ENCODE data around the gene CIDEA. TPM values are rescaled to one million over a fixed set of nuclear protein-coding genes. Genes with fewer than 3 reads are reported as not detected.

The CIDEA gene
- total and polyA plus RNA-seq, 11 donors = 0.35 to 17.1 (median 1.5) TPM; not detected in 3

DNA sequence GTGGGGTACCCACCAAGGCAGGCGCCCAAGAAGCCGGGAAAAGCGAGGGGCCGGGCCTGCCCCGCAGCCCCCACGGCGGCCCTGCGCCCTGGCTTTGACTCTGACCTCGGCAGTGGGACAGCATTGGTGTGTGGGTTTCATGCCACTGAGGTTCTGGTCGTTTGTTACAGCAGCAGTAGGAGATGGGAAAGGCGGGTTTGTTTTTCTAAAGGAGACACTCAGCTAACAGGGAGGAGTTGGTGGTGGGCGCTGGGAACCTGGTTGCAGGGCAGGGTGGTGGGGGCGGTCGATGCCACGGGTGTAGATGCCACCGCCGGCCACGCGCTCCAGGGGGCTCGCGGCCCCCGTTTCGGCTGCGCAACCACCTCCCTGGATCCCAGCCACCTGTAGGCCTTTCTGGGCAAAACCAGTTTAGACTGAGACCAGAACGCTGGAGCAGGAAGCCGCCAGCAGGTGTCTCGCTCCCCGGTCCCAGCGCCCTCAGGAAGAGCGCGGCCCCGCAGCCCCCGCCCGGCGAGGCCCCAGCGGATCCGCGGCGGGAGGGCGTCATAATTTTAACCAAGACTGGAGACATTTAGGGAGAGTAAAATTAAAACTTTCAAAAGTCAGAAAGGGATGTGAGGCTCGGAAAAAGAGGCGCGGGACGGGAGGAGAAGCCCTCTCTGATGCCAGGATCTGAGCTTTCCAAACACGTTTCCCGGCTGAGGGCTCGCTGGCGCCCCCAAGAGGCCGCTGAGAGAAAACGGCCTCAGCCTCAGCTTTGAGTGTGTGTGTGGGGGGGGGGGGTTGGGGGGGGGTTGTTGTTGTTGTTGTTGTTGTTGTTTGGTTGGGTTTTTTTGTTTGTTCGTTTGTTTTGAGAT, 17.4 kb downstream of the CIDEA start:
- TF ChIP-seq POLR2A (IDR thresholded peaks at IDR 0.05) = no peak
- TF ChIP-seq, protein P1, sequence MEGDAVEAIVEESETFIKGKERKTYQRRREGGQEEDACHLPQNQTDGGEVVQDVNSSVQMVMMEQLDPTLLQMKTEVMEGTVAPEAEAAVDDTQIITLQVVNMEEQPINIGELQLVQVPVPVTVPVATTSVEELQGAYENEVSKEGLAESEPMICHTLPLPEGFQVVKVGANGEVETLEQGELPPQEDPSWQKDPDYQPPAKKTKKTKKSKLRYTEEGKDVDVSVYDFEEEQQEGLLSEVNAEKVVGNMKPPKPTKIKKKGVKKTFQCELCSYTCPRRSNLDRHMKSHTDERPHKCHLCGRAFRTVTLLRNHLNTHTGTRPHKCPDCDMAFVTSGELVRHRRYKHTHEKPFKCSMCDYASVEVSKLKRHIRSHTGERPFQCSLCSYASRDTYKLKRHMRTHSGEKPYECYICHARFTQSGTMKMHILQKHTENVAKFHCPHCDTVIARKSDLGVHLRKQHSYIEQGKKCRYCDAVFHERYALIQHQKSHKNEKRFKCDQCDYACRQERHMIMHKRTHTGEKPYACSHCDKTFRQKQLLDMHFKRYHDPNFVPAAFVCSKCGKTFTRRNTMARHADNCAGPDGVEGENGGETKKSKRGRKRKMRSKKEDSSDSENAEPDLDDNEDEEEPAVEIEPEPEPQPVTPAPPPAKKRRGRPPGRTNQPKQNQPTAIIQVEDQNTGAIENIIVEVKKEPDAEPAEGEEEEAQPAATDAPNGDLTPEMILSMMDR (IDR thresholded peaks at IDR 0.05) = peak; percentile 57 to 90 (median 68)
- H3K27ac ChIP-seq = peak overlapping the region in 11 of 12 donors; percentile 15 to 83 (median 63)
- peak; percentile 71 to 84 (median 79) for DNase-seq
- WGBS, 4 donors = 20 to 23% (median 20%) methylated on average over 37 to 51 of the region's 51 CpGs
- H3K9me3 ChIP-seq = no peaks in the 10 kb centered on the region
- ATAC-seq = peak; percentile 79 to 92 (median 87)
- H3K4me3 ChIP-seq = peak overlapping the region; percentile 23 to 64 (median 52)
- H3K27me3 ChIP-seq = no peaks in the 10 kb centered on the region
- intact Hi-C loops (cut with DNase I) = loop anchor here in 1 of 10 donors (5.0 kb wide), 1 partner anchor 391 kb away; no protein-coding TSS in a partner anchor
- no peaks in the 10 kb centered on the region for H3K36me3 ChIP-seq
- peaks cover 0 to 9% (median 2%) of the 10 kb centered on the region in 12 donors for H3K4me1 ChIP-seq

DNA sequence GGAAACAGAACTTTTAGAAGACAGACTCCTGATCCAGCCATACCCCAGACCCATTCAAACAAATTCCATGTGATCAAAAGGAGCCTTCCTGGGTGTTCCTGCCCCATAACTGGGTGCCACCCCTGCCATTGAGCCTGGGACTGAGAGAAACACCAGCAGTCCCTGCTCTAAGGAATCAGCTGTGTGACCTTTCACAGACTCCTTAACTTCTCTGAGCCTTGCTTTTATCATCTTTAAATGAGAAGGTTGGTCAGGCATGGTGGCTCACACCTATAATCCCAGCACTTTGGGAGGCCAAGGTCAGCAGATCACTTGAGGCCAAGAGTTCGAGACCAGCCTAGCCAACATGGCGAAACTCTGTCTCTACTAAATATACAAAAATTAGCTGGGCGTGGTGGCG, 20.6 kb downstream of the CIDEA start:
- H3K27me3 ChIP-seq = no peaks in the 10 kb centered on the region
- no peak for ATAC-seq

DNA sequence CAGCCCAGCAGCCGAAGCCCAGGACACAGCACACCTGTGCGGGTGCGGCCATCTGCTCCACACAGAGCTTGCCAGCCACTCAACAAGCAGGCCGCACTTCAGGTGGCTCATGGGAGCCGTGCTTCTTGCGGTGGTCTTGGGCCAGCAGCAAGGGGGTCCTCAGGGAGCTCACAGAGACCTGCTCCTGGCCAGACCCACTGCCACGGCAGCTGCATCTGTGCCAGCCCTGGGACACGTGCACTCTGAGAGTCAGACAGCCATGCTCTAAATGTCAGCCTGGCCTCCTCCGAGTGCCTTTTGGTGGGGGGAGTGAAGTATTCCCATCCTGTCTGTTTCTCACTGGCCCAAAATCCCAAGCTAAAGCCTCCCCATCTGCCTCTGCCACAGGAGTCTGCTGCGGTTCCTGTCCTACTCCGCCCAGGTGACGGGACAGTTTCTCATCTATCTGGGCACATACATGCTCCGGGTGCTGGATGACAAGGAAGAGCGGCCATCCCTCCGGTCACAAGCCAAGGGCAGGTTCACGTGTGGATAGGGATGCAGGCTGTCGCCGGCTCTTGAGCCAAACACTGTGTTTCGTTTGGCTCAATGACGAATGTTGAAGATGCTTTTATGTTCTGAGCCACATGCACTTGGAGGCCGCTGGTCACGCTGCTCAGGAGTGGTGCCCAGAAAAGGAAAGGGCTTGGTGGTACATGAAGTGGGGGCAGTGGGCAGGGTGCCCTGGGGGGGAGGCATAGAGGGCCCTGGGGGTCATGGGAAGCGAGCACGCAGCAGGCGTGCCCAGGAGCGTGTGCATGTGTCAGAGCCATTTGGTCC, 22.8 kb downstream of the CIDEA start:
- Histone ChIP-seq H3K36me3 (no peaks in the 10 kb centered on the region), H3K27ac (peak overlapping the region in 4 of 12 donors; percentile 38 to 99 (median 93)), H3K9me3 (no peaks in the 10 kb centered on the region), H3K4me3 (no peak overlapping the region), H3K27me3 (no peaks in the 10 kb centered on the region), H3K4me1 (peaks cover 0 to 37% (median 22%) of the 10 kb centered on the region in 12 donors)
- 82 to 90% (median 84%) methylated on average over 19 to 26 of the region's 26 CpGs for WGBS, 4 donors
- intact Hi-C loops (cut with DNase I) = loop anchor here in 1 of 10 donors (5.0 kb wide), 1 partner anchor 40 kb away; no protein-coding TSS in a partner anchor
- DNase-seq (peak in 1 of 5 donors; percentile 59), ATAC-seq (no peak)
- no peak for TF ChIP-seq POLR2A (IDR thresholded peaks at IDR 0.05)
- TF ChIP-seq, protein P1 (IDR thresholded peaks at IDR 0.05) = no peak

More for the DNA sequence above, 20.6 kb downstream of the CIDEA start:
- Histone ChIP-seq H3K4me3 (no peak overlapping the region), H3K9me3 (no peaks in the 10 kb centered on the region), H3K27ac (no peak overlapping the region), H3K36me3 (no peaks in the 10 kb centered on the region), H3K4me1 (peaks cover 0 to 35% (median 22%) of the 10 kb centered on the region in 12 donors)
- intact Hi-C loops (cut with DNase I) = loop anchor here in 1 of 10 donors (5.0 kb wide), 2 partner anchors 43 to 388 kb away; no protein-coding TSS in a partner anchor
- DNase-seq = no peak
- TF ChIP-seq, protein P1 (IDR thresholded peaks at IDR 0.05) = no peak
- TF ChIP-seq POLR2A (IDR thresholded peaks at IDR 0.05) = no peak
- 91 to 98% (median 98%) methylated on average over 4 of the region's 4 CpGs for WGBS, 4 donors

Data from heart left ventricle (tissue), 16 donors.